Measurements from ENCODE around the gene ADORA2B.

ADORA2B gene

DNA sequence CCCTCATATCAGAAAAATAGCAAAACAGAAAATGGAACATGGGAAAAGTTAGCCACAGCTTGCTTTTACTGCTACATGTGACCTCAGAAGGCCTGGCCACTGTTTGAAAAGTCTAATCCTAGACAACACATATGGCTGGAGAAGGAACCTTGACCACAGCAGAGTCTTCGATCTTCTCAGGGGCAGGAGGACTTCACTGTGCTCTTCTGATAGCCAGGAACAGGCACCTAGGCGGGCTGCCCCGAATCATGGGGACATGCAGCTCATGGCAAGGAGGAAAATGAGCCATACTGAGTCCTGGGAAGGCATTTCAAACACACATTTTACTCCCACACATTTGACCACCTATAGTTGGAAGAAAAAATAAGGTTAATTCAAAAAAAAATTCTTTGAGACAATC is 31.1 kb upstream of the ADORA2B start:
- H3K79me2 ChIP-seq (ENCODE audit: insufficient read depth, low read length), result no peaks in the 10 kb centered on the region
- no peaks in the 10 kb centered on the region for H3K27me3 ChIP-seq (ENCODE audit: low read length)
- H3K9ac ChIP-seq (ENCODE audit: low read length), result no peak overlapping the region
- no peaks in the 10 kb centered on the region for H3K36me3 ChIP-seq (ENCODE audit: low read length)
- H3F3A ChIP-seq (ENCODE audit: insufficient read depth), result no peaks in the 10 kb centered on the region
- H2AFZ ChIP-seq (ENCODE audit: low read depth, low read length, severe bottlenecking), result no peak overlapping the region
- H4K20me1 ChIP-seq (ENCODE audit: low read depth, low read length), result no peaks in the 10 kb centered on the region
- no peak overlapping the region for H3K4me2 ChIP-seq (ENCODE audit: low read depth, low read length, poor library complexity, severe bottlenecking)
- TF ChIP-seq, protein P1, sequence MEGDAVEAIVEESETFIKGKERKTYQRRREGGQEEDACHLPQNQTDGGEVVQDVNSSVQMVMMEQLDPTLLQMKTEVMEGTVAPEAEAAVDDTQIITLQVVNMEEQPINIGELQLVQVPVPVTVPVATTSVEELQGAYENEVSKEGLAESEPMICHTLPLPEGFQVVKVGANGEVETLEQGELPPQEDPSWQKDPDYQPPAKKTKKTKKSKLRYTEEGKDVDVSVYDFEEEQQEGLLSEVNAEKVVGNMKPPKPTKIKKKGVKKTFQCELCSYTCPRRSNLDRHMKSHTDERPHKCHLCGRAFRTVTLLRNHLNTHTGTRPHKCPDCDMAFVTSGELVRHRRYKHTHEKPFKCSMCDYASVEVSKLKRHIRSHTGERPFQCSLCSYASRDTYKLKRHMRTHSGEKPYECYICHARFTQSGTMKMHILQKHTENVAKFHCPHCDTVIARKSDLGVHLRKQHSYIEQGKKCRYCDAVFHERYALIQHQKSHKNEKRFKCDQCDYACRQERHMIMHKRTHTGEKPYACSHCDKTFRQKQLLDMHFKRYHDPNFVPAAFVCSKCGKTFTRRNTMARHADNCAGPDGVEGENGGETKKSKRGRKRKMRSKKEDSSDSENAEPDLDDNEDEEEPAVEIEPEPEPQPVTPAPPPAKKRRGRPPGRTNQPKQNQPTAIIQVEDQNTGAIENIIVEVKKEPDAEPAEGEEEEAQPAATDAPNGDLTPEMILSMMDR (IDR thresholded peaks at IDR 0.05; ENCODE audit: insufficient read depth, low read length, poor library complexity, severe bottlenecking), result no peak
- TF ChIP-seq EZH2phosphoT487 (conservative IDR thresholded peaks at IDR 0.05; ENCODE audit: low read length), result no peak
- no peaks in the 10 kb centered on the region for H3K9me2 ChIP-seq (replicated peaks; ENCODE audit: insufficient read depth, low read length)
- no peak overlapping the region for H3K27ac ChIP-seq (ENCODE audit: low read depth, low read length)
- H3K9me3 ChIP-seq (ENCODE audit: insufficient read depth, low read length), result no peaks in the 10 kb centered on the region
- no peak overlapping the region for H3K4me3 ChIP-seq (ENCODE audit: insufficient read depth, low read length, poor library complexity, severe bottlenecking)

DNA sequence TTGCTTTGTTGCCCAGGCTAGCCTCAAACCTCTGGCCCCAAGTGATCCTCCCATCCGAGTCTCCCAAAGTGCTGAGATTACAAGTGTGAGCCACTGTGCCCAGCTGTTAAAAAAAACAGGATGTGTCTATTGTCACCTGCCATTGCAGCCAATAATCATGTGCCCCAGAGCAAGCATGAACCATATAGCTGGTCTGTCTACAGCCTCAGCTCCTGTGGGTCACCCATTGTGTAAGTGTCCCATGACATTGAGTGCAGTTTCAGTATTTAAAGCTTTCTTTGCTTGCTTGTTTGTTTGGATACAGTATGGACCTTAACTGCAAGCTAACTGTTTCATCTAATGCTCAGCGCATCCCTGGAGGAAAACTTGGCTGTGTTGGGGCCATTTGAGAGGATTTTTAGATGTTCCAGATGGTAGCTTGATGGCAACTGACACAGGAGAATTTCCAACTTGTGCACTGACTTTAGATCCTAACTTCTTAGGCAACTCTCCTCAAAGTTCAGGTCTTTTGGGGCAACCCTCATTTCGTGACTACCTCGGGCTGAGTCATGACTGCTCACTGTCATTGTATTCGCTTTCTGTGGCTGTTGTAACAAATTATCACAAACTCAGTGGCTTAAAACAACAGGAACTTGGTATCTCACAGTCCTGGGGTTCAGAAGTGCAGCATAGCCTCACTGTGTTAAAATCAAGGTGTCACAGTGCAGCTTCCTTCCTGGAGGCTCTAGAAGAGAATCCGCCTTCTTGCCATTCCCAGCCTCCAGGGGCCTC is 30.3 kb upstream of the ADORA2B start:
- H2AFZ ChIP-seq (ENCODE audit: low read depth, low read length, severe bottlenecking), result no peak overlapping the region

DNA sequence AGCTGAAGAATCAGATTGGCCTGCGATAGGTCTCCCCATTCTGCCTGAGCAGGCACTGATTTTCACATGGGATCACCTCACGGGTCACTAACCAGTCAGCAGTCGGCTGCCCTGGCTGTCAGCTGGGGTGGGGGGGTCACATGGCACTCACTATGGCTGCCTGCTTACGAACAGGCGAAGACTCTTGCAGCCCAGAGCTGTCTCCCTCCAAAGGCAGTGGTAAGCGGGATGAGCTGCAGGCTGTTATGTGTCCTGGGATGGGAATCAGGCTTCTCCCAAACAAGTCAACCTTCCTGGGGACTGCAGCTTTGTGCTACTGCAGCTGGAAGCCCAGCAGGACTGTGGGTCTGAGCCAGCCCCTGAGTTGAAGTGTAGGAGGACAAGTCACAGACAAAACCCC is 29.0 kb upstream of the ADORA2B start:
- Histone ChIP-seq H3K9me2 (replicated peaks; ENCODE audit: insufficient read depth, low read length) (no peaks in the 10 kb centered on the region), H3K27me3 (ENCODE audit: low read length) (no peaks in the 10 kb centered on the region), H3K36me3 (ENCODE audit: low read length) (no peaks in the 10 kb centered on the region), H3F3A (ENCODE audit: insufficient read depth) (no peaks in the 10 kb centered on the region), H3K27ac (ENCODE audit: low read depth, low read length) (no peak overlapping the region), H3K9me3 (ENCODE audit: insufficient read depth, low read length) (no peaks in the 10 kb centered on the region), H2AFZ (ENCODE audit: low read depth, low read length, severe bottlenecking) (no peak overlapping the region), H3K4me3 (ENCODE audit: insufficient read depth, low read length, poor library complexity, severe bottlenecking) (no peak overlapping the region), H3K9ac (ENCODE audit: low read length) (no peak overlapping the region), H3K4me2 (ENCODE audit: low read depth, low read length, poor library complexity, severe bottlenecking) (no peak overlapping the region), H4K20me1 (ENCODE audit: low read depth, low read length) (no peaks in the 10 kb centered on the region), H3K79me2 (ENCODE audit: insufficient read depth, low read length) (no peaks in the 10 kb centered on the region)
- TF ChIP-seq EZH2phosphoT487 (conservative IDR thresholded peaks at IDR 0.05; ENCODE audit: low read length), result no peak
- TF ChIP-seq, protein P1 (IDR thresholded peaks at IDR 0.05; ENCODE audit: insufficient read depth, low read length, poor library complexity, severe bottlenecking), result no peak

More for the DNA sequence above, 30.3 kb upstream of the ADORA2B start:
- Histone ChIP-seq H3K9me2 (replicated peaks; ENCODE audit: insufficient read depth, low read length) (no peaks in the 10 kb centered on the region), H3K4me2 (ENCODE audit: low read depth, low read length, poor library complexity, severe bottlenecking) (no peak overlapping the region), H3K4me3 (ENCODE audit: insufficient read depth, low read length, poor library complexity, severe bottlenecking) (no peak overlapping the region), H3K27me3 (ENCODE audit: low read length) (no peaks in the 10 kb centered on the region), H3K79me2 (ENCODE audit: insufficient read depth, low read length) (no peaks in the 10 kb centered on the region), H3K27ac (ENCODE audit: low read depth, low read length) (no peak overlapping the region), H4K20me1 (ENCODE audit: low read depth, low read length) (no peaks in the 10 kb centered on the region), H3K9me3 (ENCODE audit: insufficient read depth, low read length) (no peaks in the 10 kb centered on the region), H3K36me3 (ENCODE audit: low read length) (no peaks in the 10 kb centered on the region), H3K9ac (ENCODE audit: low read length) (no peak overlapping the region), H3F3A (ENCODE audit: insufficient read depth) (no peaks in the 10 kb centered on the region)
- TF ChIP-seq, protein P1 (IDR thresholded peaks at IDR 0.05; ENCODE audit: insufficient read depth, low read length, poor library complexity, severe bottlenecking), result no peak
- no peak for TF ChIP-seq EZH2phosphoT487 (conservative IDR thresholded peaks at IDR 0.05; ENCODE audit: low read length)

All from SU-DHL-6 (cell line).